Measurements from ENCODE around the gene HMGB1. TPM values are rescaled to one million over a fixed set of nuclear protein-coding genes. Genes with fewer than 3 reads are reported as not detected.

The HMGB1 gene
- total and polyA plus RNA-seq, 2 of the 13 experiments (the other 11 are each of a cell fraction or from before 2014, with no cell fraction given) = 115 to 584 TPM

DNA sequence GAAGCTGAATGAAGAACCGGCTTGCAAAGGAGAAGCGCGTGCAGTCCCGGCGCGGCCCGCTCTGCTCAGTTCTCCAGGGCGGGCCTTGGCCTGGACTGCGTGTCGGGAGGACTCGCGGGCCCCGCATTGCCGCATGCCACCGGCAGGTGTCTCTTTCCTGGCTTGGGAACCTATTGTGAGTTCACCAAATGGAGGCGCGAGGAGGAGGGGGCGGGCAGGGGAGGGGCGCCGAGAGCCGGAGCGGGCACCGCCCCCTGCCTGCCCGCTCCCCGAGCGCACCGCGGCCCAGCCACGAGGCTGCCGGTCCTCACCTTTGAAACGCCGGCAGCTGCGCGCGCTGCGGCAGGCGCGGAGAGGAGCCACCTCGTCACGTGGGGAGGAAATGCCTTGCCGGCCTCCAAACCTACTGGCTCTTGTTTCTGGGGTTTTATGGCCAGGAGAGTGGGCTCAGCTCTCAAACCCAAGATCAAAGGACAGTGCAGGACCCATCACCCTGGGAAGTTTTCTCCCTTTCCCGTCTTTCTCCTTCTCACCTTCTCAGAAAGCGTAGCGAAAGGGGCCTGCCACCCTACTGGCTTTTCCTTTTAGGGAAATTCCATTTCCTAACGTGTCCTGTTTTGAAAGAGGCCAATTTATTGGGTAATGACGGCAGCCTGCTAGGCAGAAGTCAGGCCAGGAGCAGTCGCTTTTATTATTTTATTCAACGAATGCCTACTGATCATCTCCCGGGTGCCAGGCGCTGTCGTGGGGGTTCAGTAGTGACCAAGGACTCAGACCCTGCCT lies 57.2 kb downstream of the HMGB1 start (continued):
- TF ChIP-seq, protein P1, sequence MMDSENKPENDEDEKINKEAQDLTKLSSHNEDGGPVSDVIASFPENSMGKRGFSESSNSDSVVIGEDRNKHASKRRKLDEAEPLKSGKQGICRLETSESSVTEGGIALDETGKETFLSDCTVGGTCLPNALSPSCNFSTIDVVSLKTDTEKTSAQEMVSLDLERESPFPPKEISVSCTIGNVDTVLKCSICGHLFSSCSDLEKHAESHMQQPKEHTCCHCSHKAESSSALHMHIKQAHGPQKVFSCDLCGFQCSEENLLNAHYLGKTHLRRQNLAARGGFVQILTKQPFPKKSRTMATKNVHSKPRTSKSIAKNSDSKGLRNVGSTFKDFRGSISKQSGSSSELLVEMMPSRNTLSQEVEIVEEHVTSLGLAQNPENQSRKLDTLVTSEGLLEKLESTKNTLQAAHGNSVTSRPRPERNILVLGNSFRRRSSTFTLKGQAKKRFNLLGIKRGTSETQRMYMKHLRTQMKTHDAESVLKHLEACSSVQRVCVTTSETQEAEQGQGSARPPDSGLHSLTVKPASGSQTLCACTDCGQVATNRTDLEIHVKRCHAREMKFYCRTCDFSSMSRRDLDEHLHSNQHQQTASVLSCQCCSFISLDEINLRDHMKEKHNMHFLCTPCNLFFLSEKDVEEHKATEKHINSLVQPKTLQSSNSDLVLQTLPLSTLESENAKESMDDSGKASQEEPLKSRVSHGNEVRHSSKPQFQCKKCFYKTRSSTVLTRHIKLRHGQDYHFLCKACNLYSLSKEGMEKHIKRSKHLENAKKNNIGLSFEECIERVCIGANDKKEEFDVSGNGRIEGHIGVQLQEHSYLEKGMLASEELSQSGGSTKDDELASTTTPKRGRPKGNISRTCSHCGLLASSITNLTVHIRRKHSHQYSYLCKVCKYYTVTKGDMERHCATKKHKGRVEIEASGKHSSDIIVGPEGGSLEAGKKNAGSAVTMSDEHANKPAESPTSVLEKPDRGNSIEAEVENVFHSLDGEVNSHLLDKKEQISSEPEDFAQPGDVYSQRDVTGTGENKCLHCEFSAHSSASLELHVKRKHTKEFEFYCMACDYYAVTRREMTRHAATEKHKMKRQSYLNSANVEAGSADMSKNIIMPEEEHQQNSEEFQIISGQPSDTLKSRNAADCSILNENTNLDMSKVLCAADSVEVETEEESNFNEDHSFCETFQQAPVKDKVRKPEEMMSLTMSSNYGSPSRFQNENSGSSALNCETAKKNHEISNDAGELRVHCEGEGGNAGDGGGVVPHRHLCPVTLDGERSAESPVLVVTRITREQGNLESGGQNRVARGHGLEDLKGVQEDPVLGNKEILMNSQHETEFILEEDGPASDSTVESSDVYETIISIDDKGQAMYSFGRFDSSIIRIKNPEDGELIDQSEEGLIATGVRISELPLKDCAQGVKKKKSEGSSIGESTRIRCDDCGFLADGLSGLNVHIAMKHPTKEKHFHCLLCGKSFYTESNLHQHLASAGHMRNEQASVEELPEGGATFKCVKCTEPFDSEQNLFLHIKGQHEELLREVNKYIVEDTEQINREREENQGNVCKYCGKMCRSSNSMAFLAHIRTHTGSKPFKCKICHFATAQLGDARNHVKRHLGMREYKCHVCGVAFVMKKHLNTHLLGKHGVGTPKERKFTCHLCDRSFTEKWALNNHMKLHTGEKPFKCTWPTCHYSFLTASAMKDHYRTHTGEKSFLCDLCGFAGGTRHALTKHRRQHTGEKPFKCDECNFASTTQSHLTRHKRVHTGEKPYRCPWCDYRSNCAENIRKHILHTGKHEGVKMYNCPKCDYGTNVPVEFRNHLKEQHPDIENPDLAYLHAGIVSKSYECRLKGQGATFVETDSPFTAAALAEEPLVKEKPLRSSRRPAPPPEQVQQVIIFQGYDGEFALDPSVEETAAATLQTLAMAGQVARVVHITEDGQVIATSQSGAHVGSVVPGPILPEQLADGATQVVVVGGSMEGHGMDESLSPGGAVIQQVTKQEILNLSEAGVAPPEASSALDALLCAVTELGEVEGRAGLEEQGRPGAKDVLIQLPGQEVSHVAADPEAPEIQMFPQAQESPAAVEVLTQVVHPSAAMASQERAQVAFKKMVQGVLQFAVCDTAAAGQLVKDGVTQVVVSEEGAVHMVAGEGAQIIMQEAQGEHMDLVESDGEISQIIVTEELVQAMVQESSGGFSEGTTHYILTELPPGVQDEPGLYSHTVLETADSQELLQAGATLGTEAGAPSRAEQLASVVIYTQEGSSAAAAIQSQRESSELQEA (CRISPR knock-in tag; IDR thresholded peaks at IDR 0.05; ENCODE audit: not compliant biosample characterization) = no peak
- no peak for TF ChIP-seq HNRNPK (IDR thresholded peaks at IDR 0.05; ENCODE audit: low read depth, low read length, poor library complexity, severe bottlenecking)
- TF ChIP-seq ELF4 (CRISPR knock-in tag; IDR thresholded peaks at IDR 0.05; ENCODE audit: borderline replicate concordance) = no peak
- TF ChIP-seq, protein P2, sequence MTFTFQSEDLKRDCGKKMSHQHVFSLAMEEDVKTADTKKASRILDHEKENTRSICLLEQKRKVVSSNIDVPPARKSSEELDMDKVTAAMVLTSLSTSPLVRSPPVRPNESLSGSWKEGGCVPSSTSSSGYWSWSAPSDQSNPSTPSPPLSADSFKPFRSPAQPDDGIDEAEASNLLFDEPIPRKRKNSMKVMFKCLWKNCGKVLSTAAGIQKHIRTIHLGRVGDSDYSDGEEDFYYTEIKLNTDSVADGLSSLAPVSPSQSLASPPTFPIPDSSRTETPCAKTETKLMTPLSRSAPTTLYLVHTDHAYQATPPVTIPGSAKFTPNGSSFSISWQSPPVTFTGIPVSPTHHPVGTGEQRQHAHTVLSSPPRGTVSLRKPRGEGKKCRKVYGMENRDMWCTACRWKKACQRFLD (CRISPR knock-in tag; IDR thresholded peaks at IDR 0.05; ENCODE audit: borderline replicate concordance) = no peak
- no peak; the same call in 1 of the 2 replicates for TF ChIP-seq ZNF780A (CRISPR knock-in tag; IDR thresholded peaks at IDR 0.05)
- TF ChIP-seq ZSCAN31 (CRISPR knock-in tag; IDR thresholded peaks at IDR 0.05; ENCODE audit: low read depth) = 0 out of 2 replicates have a peak, but pooled peaks have one; percentile 46
- TF ChIP-seq ZNF337 (CRISPR knock-in tag; IDR thresholded peaks at IDR 0.05; ENCODE audit: borderline replicate concordance, low read depth) = no peak
- peak; percentile 85 for TF ChIP-seq ZNF331 (CRISPR knock-in tag; IDR thresholded peaks at IDR 0.05)
- TF ChIP-seq, protein P3, sequence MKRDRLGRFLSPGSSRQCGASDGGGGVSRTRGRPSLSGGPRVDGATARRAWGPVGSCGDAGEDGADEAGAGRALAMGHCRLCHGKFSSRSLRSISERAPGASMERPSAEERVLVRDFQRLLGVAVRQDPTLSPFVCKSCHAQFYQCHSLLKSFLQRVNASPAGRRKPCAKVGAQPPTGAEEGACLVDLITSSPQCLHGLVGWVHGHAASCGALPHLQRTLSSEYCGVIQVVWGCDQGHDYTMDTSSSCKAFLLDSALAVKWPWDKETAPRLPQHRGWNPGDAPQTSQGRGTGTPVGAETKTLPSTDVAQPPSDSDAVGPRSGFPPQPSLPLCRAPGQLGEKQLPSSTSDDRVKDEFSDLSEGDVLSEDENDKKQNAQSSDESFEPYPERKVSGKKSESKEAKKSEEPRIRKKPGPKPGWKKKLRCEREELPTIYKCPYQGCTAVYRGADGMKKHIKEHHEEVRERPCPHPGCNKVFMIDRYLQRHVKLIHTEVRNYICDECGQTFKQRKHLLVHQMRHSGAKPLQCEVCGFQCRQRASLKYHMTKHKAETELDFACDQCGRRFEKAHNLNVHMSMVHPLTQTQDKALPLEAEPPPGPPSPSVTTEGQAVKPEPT (CRISPR knock-in tag; IDR thresholded peaks at IDR 0.05; ENCODE audit: low read depth) = peak; percentile 92
- peak; percentile 90; the same call in 1 of the 2 replicates for TF ChIP-seq ATF7-NPFF (CRISPR knock-in tag; IDR thresholded peaks at IDR 0.05; ENCODE audit: low read depth)
- peak; percentile 18; the same call in 1 of the 2 replicates for TF ChIP-seq CBX5 (CRISPR knock-in tag; IDR thresholded peaks at IDR 0.05; ENCODE audit: borderline replicate concordance)
- TF ChIP-seq BCLAF1 (IDR thresholded peaks at IDR 0.05) = no peak
- TF ChIP-seq KLF12 (CRISPR knock-in tag; IDR thresholded peaks at IDR 0.05; ENCODE audit: borderline replicate concordance) = 0 out of 2 replicates have a peak, but pooled peaks have one; percentile 45

All from HepG2 (cell line).